Mucosa of rectum (tissue), 2 donors: Measurements from ENCODE around the gene SLC23A3.

ENCODE experiments used
- H3K27ac ChIP-seq, 2 donors: one replicate each; pipeline ENCODE4 v1.7.0; 2013; ENCODE audit warnings: inconsistent platforms in 2 of 2, low read depth in 2 of 2, low read length in 2 of 2
- H3K27me3 ChIP-seq, 2 donors: one replicate each; pipeline ENCODE4 v1.7.0; 2013; ENCODE audit warnings: low read length in 2 of 2; ENCODE audit not compliant: control insufficient read depth in 2 of 2, insufficient read depth in 2 of 2
- H3K36me3 ChIP-seq, 2 donors: one replicate each; pipeline ENCODE4 v1.7.0; 2013; ENCODE audit warnings: low read length in 2 of 2; ENCODE audit not compliant: control insufficient read depth in 2 of 2, insufficient read depth in 2 of 2
- H3K4me1 ChIP-seq, 2 donors: one replicate each; pipeline ENCODE4 v1.7.0; 2013; ENCODE audit warnings: low read length in 2 of 2, mild to moderate bottlenecking in 1 of 2; ENCODE audit not compliant: control insufficient read depth in 2 of 2, insufficient read depth in 2 of 2
- H3K4me3 ChIP-seq, 2 donors: one replicate each; pipeline ENCODE4 v1.7.0; 2013; ENCODE audit warnings: low read length in 2 of 2
- H3K9ac ChIP-seq, 2 donors: one replicate each; pipeline ENCODE4 v1.7.0; 2013; ENCODE audit warnings: low read length in 2 of 2, low read depth in 1 of 2, mild to moderate bottlenecking in 1 of 2
- H3K9me3 ChIP-seq, 2 donors: one replicate each; pipeline ENCODE4 v1.7.0; 2013; ENCODE audit warnings: low read length in 2 of 2; ENCODE audit not compliant: control insufficient read depth in 2 of 2
- donor health status: healthy.
- donor health status: Normal muscosa, but diverticular disease.

Gene SLC23A3

GRCh38 chr2:219116776-219117646, 52.8 kb downstream of the SLC23A3 start:
- Histone ChIP-seq H3K36me3 (no peaks in the 10 kb centered on the region), H3K27ac (peak overlapping the region; percentile 77 to 82), H3K4me1 (peaks cover 46 to 64% of the 10 kb centered on the region in 2 donors)

GRCh38 chr2:219112651-219113338, 57.0 kb downstream of the SLC23A3 start:
- Histone ChIP-seq H3K4me3 (peak overlapping the region; percentile 52 to 70), H3K4me1 (peaks cover 57 to 86% of the 10 kb centered on the region in 2 donors), H3K27ac (peak overlapping the region; percentile 82 to 88), H3K9ac (peak overlapping the region; percentile 62 to 68), H3K9me3 (no peaks in the 10 kb centered on the region), H3K27me3 (no peaks in the 10 kb centered on the region), H3K36me3 (no peaks in the 10 kb centered on the region)

More at GRCh38 chr2:219116776-219117646, 52.8 kb downstream of the SLC23A3 start:
- Histone ChIP-seq H3K4me3 (no peak overlapping the region), H3K9me3 (no peaks in the 10 kb centered on the region), H3K27me3 (no peaks in the 10 kb centered on the region), H3K9ac (peak overlapping the region in 1 of 2 donors; percentile 30)

GRCh38 chr2:219112062-219112406, 57.8 kb downstream of the SLC23A3 start:
- Histone ChIP-seq H3K27me3 (no peaks in the 10 kb centered on the region), H3K9ac (peak overlapping the region; percentile 62 to 68), H3K4me3 (peak overlapping the region; percentile 52 to 70), H3K36me3 (no peaks in the 10 kb centered on the region), H3K27ac (peak overlapping the region; percentile 82 to 88), H3K4me1 (peaks cover 52 to 84% of the 10 kb centered on the region in 2 donors), H3K9me3 (no peaks in the 10 kb centered on the region)
